IPS-20b (cell line): Measurements from ENCODE around the gene MAN2A1.

Experiments used
- H3K27ac ChIP-seq: one replicate; pipeline ENCODE4 v1.5.1; 2013; ENCODE audit warnings: low read length
- H3K27me3 ChIP-seq: 2 replicates; pipeline ENCODE4 v1.6.1; 2013; ENCODE audit warnings: mild to moderate bottlenecking, low read length, inconsistent platforms; ENCODE audit not compliant: insufficient read depth
- H3K36me3 ChIP-seq: 2 replicates; pipeline ENCODE4 v1.6.1; 2013; ENCODE audit warnings: low read depth, mild to moderate bottlenecking, inconsistent platforms, low read length, moderate library complexity; ENCODE audit not compliant: insufficient read depth
- H3K4me1 ChIP-seq: 2 replicates; pipeline ENCODE4 v1.6.1; 2013; ENCODE audit warnings: mild to moderate bottlenecking, control low read depth, inconsistent platforms, low read length, moderate library complexity; ENCODE audit not compliant: insufficient read depth
- H3K4me3 ChIP-seq: 2 replicates; pipeline ENCODE4 v1.5.1; 2013; ENCODE audit warnings: mild to moderate bottlenecking, low read length, inconsistent platforms
- H3K9ac ChIP-seq: 2 replicates; pipeline ENCODE4 v1.6.1; 2013; ENCODE audit warnings: low read depth, mild to moderate bottlenecking, inconsistent platforms, low read length, moderate library complexity
- H3K9me3 ChIP-seq: 2 replicates; pipeline ENCODE4 v1.6.1; 2013; ENCODE audit warnings: mild to moderate bottlenecking, low read depth, low read length, inconsistent platforms; ENCODE audit not compliant: insufficient read depth

The MAN2A1 gene

DNA sequence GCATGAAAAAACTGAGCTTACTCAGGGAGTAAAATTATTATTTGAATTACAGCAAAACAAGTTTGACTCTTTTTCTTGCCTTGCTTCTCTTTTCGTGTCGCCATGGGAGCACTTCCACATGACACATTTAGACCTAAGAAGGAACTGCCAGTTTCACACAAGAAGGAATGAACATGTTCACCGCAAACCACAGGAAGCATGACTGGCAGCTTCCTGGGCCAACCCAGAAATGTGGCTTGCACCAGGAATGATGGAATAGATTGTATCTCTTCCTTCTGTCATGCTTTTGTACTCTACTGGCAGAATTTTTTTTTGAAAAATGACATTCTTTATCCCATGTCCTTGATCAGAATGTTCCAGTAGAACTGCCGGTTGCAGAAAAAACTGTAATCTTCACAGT is 32.9 kb upstream of the MAN2A1 start:
- Histone ChIP-seq H3K27me3 (no peaks in the 10 kb centered on the region), H3K9me3 (no peaks in the 10 kb centered on the region), H3K9ac (no peak overlapping the region), H3K36me3 (no peaks in the 10 kb centered on the region), H3K27ac (no peak overlapping the region), H3K4me1 (no peaks in the 10 kb centered on the region), H3K4me3 (no peak overlapping the region)

DNA sequence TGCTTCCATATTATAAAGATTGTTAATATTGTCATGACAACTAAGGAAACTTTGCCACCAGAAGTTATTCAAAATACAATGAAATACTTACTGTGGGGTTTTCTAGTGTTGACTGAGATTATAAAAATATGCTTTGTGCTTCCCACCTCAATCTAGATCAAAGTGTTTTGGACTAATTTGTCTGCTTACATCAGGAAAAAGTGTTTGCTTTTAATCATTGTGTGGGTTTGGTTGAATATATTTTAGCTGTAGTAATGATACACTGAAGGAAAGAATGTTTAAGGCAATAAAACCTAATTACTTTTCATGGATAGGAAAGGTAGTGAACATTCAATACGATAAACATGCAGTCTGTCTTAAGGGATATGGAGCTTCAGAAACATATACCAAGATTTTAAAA is 29.8 kb upstream of the MAN2A1 start:
- Histone ChIP-seq H3K27ac (no peak overlapping the region), H3K36me3 (no peaks in the 10 kb centered on the region), H3K4me3 (no peak overlapping the region), H3K27me3 (no peaks in the 10 kb centered on the region), H3K9ac (no peak overlapping the region), H3K9me3 (no peaks in the 10 kb centered on the region), H3K4me1 (no peaks in the 10 kb centered on the region)

DNA sequence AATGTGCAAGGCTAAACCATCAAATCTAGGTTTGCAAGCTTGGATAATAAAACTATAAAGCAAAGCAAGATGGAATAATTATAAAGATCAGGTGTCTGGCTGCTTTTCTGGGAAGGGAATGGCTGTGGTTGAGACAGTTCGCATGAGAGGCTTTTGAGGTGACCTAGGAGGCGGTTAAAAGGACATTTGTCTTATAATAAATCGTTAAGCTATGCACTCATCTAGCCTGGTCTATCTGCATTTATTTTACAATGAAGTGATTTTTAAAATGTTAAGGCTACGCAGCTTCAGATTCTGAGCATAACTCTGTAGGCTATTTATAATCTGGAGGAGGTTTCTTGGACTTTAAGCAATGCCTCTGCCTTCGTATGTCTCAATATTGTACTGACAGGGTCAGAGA is 29.4 kb upstream of the MAN2A1 start:
- no peak overlapping the region for H3K4me3 ChIP-seq
- no peaks in the 10 kb centered on the region for H3K9me3 ChIP-seq

DNA sequence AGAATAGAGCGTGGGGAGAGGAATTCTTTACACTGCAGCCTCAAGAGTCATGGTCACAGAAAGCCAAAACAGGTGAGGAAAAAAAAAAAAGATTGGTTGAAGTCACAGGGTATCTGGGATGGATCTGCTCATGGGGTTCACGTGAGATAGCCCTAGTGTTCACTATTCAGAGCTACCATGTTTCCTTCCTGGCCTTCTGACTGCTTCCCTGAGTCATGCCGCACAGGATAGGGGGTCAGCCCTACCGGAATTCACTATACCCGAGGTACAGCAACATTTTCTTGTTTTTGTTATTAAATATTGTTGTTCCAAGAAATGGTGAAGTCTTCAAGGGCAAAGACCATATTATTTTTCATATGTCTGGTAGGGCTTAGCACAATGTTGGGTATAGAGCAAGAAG is 21.5 kb upstream of the MAN2A1 start:
- Histone ChIP-seq H3K9ac (no peak overlapping the region), H3K9me3 (no peaks in the 10 kb centered on the region), H3K36me3 (no peaks in the 10 kb centered on the region), H3K27ac (no peak overlapping the region), H3K4me3 (no peak overlapping the region), H3K27me3 (no peaks in the 10 kb centered on the region), H3K4me1 (no peaks in the 10 kb centered on the region)

More for the DNA sequence above, 29.4 kb upstream of the MAN2A1 start:
- Histone ChIP-seq H3K9ac (no peak overlapping the region), H3K27ac (no peak overlapping the region), H3K4me1 (no peaks in the 10 kb centered on the region), H3K27me3 (no peaks in the 10 kb centered on the region), H3K36me3 (no peaks in the 10 kb centered on the region)

DNA sequence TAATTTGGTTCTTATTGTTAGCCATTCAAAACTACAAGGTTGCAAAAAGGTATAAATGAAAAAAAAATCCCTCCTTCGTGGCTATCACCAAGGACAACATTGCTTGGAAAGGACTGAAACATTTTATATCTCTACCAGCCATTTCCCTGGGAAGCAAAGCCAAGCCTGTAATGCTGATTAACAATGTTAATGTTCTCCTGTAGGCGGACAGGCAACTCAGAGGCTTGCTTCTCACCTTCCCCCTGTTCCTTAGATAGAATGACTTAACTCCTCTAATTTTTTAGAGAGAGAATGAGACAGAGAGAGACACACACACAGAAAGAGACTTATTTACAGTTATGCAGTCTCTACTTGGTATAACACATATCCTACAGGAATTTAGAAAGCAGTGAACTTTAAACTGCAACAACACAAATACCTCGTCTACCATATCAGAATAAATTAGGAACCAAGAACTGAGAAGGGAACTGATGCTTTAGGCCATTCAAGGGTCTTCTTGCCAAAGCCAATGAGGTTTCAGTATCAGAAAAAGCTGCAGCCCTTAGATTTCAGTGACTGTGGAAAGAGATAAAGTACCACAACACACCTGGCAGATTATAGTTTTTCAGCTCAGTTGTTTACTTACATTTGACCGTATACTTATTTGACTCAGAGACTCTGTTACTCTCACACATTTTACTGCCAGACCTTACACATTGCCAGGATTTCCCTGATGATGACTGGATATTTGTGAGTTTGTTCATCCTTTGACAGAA is 20.9 kb upstream of the MAN2A1 start:
- Histone ChIP-seq H3K27me3 (no peaks in the 10 kb centered on the region), H3K36me3 (no peaks in the 10 kb centered on the region), H3K9ac (no peak overlapping the region), H3K4me3 (no peak overlapping the region), H3K27ac (no peak overlapping the region), H3K4me1 (no peaks in the 10 kb centered on the region), H3K9me3 (no peaks in the 10 kb centered on the region)

DNA sequence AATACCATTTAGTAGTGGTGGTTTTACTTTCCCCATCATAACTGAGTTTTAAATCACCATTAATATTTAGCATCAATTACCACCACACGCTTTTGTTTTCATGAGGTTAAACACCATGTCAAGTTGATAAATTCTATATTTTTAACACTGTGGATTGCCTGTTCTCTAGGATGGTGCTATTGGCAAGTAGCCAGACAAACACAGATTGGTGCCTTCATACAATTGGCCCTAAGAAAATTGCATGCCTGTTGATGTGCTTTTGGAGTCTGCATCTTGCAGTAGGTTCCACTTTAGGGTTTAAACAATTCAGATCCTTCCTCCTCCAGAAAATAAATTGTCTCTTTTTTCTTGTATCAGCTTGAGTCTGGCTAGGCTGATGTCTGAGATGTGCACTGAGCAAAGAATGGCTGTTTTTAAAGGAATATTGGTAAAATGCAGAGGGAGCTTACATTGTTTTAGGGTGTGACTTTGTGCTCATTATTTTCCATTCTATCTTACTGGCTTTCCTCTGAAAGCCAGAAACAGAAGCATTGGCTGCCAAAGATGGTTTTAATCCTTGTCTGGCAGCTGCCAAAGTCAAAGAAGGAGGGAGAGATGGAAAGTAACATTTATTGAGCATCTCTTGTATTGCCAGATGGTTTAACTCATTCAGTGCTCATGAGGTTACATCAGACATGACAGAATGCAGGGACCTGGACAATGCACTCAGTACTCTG is 19.6 kb upstream of the MAN2A1 start:
- Histone ChIP-seq H3K36me3 (no peaks in the 10 kb centered on the region), H3K4me3 (no peak overlapping the region), H3K9me3 (no peaks in the 10 kb centered on the region), H3K9ac (no peak overlapping the region), H3K27ac (no peak overlapping the region), H3K27me3 (no peaks in the 10 kb centered on the region), H3K4me1 (no peaks in the 10 kb centered on the region)

DNA sequence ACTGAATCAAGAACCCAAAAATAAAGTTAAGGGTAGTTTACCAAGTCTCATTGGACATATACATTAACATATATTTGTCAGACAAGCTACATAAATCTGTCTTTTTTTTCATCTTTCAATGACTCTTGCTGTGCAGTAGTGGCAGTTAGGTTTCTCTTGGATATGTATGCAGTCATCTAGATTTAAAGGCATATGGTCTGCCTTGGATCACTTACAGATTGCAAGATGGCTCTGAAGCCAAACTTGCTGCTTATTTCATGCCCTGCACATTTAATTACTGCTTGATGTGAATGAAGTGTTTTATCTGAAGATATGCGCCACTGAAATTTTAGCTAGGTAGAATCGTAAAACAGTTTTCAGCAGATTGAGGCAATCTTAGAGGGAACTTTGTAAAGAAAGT is 18.6 kb upstream of the MAN2A1 start:
- H3K9ac ChIP-seq: no peak overlapping the region
- no peaks in the 10 kb centered on the region for H3K9me3 ChIP-seq
- H3K4me1 ChIP-seq: no peaks in the 10 kb centered on the region
- no peak overlapping the region for H3K4me3 ChIP-seq
- no peak overlapping the region for H3K27ac ChIP-seq
- no peaks in the 10 kb centered on the region for H3K36me3 ChIP-seq
- no peaks in the 10 kb centered on the region for H3K27me3 ChIP-seq

DNA sequence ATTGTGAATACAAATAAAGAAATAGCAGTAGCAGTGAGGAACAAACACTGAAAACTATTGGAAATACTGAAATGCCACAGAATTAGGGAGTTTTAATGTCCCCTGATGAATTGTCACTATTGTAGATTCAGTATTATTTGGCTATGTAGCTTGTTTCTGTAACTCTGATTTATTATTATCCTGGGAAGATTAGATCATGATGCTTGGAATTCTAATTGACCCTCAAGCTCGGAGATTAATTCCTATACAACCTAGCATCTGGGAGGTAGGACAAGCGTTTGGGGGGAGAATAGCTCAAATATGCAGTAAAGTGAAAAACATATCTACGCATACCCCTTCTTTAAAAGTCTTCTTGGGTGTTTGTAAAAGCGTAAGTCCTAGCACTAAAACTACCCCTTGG is 15.1 kb upstream of the MAN2A1 start:
- Histone ChIP-seq H3K4me3 (no peak overlapping the region), H3K27ac (no peak overlapping the region), H3K9ac (no peak overlapping the region), H3K27me3 (no peaks in the 10 kb centered on the region), H3K36me3 (no peaks in the 10 kb centered on the region), H3K4me1 (no peaks in the 10 kb centered on the region; the same call in 1 of the 2 replicates), H3K9me3 (no peaks in the 10 kb centered on the region)

DNA sequence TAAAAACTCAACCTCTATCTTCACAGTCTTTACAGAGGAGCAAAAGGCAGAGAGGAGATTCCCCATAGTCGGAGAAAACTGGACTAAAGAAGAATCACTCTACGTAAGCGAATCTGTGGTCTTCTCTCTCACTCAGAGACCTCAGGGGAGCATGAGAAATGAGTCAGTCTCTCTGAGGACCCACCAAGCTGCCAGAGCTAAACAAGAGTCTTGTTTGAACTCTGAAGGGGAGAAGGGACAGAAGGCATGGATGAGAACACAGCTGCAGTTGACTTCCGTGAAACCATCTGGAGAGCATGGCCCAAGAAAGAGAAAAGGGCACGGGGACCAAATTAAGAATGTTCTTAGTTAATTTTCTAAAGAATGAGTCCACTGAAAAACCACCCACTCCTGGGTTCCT is 12.8 kb upstream of the MAN2A1 start:
- Histone ChIP-seq H3K9me3 (no peaks in the 10 kb centered on the region), H3K4me1 (no peaks in the 10 kb centered on the region; the same call in 1 of the 2 replicates), H3K9ac (no peak overlapping the region), H3K27me3 (no peaks in the 10 kb centered on the region), H3K27ac (no peak overlapping the region), H3K36me3 (no peaks in the 10 kb centered on the region), H3K4me3 (no peak overlapping the region)

DNA sequence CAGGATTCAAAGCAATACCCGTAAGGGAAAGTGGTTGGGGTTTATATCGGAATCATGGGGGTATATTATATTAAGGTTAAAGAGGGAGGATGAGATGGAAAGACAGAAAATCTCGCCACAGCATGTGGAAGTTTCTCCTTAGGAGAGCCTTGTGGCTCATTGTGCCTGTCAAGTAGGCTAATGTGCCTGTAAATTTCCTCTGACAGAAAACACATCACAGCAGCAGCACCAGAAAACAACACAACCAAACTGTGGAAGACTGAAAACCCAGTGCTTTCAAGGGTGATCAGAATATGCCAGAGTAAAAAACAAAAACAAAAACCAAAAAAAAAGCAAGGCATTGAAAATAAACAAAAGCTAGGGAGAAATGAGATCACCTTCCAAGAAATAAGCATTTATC is 11.3 kb upstream of the MAN2A1 start:
- no peaks in the 10 kb centered on the region; the same call in 1 of the 2 replicates for H3K4me1 ChIP-seq
- H3K36me3 ChIP-seq: no peaks in the 10 kb centered on the region
- no peaks in the 10 kb centered on the region for H3K27me3 ChIP-seq
- H3K27ac ChIP-seq: no peak overlapping the region
- H3K9ac ChIP-seq: no peak overlapping the region
- no peaks in the 10 kb centered on the region for H3K9me3 ChIP-seq
- no peak overlapping the region for H3K4me3 ChIP-seq

DNA sequence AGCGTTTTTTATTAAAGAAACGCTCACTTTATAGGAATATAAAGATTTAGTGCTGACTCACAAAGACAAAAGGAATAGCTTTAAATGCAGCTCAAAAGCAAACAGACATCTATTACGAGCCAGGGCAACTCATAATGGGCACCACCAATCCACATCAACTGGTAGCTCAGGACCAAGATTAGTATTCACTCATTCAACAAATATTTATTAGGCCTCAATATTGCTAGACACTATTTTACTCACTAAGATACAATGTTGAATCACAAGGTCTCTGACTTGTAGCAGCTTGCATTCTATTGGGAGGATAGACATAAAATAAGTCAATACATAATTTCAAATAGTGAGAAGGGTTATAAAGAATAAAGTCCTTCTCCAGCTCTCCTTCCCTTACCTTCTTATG is 8.0 kb upstream of the MAN2A1 start:
- Histone ChIP-seq H3K4me1 (no peaks in the 10 kb centered on the region; the same call in 1 of the 2 replicates), H3K9me3 (no peaks in the 10 kb centered on the region), H3K4me3 (no peak overlapping the region), H3K27me3 (no peaks in the 10 kb centered on the region), H3K36me3 (no peaks in the 10 kb centered on the region), H3K9ac (no peak overlapping the region), H3K27ac (no peak overlapping the region)

DNA sequence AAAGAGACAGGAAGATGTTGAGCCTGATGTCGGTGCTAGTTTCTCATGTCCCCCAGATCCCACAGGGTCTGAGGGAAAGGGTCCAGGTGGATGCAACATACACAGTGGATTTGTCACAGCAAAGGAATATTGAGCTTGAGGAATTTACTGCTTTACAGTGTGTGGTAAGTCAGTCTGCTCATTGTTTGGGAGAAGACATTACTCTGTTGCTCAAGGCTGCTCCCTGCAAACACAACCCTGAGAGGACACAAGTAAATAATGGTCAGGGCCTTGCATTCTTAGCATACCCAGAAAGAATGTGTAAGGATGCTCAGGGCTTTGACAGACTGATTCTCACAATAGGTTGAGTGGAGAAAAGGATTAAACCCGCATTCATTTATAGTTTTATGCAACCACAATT is 7.3 kb upstream of the MAN2A1 start:
- no peaks in the 10 kb centered on the region for H3K9me3 ChIP-seq
- no peak overlapping the region for H3K4me3 ChIP-seq
- no peaks in the 10 kb centered on the region for H3K36me3 ChIP-seq
- H3K9ac ChIP-seq: no peak overlapping the region
- no peaks in the 10 kb centered on the region; the same call in 1 of the 2 replicates for H3K4me1 ChIP-seq
- H3K27me3 ChIP-seq: no peaks in the 10 kb centered on the region
- no peak overlapping the region for H3K27ac ChIP-seq
